Activated CD8-positive, alpha-beta T cell treated with anti-CD3 and anti-CD28 coated beads for 36 hours (primary cell): Measurements from ENCODE around the gene IGF2R. TPM values are rescaled to one million over a fixed set of nuclear protein-coding genes. Genes with fewer than 3 reads are reported as not detected.

ENCODE experiments used
- ATAC-seq: fragments of 200-7000 bp; cut with Tn5 transposase; one replicate; pipeline ENCODE4 v1.10.0; 2021; ENCODE audit warnings: mild to moderate bottlenecking, moderate library complexity
- CTCF ChIA-PET: fragments of 350-600 bp; sonication (Branson Sonifier 250); formaldehyde crosslinking; loops from one replicate; lab custom pipeline; 2021; ENCODE audit warnings: antibody characterized with exemption; lab: Charles Lee
- POLR2A ChIA-PET: fragments of 350-600 bp; sonication (Branson Sonifier 250); formaldehyde crosslinking; loops from one replicate; lab custom pipeline; 2021; ENCODE audit warnings: antibody characterized with exemption; lab: Charles Lee
- DNase-seq: peaks from one replicate; pipeline ENCODE4 v3.0.0-alpha.2; 2020
- H3K27ac Mint-ChIP-seq: one replicate; pipeline ENCODE4 v1.8.0; 2021; ENCODE audit warnings: mild to moderate bottlenecking, mixed read lengths
- H3K27me3 Mint-ChIP-seq: one replicate; pipeline ENCODE4 v1.8.0; 2021; ENCODE audit warnings: mixed read lengths
- H3K36me3 Mint-ChIP-seq: one replicate; pipeline ENCODE4 v1.8.0; 2021; ENCODE audit warnings: low read depth, mixed read lengths
- H3K4me1 Mint-ChIP-seq: one replicate; pipeline ENCODE4 v1.8.0; 2021; ENCODE audit warnings: low read depth, mixed read lengths
- H3K4me3 Mint-ChIP-seq: one replicate; pipeline ENCODE4 v1.8.0; 2021; ENCODE audit warnings: mild to moderate bottlenecking, moderate library complexity, mixed read lengths
- H3K9me3 Mint-ChIP-seq: one replicate; pipeline ENCODE4 v1.8.0; 2021; ENCODE audit warnings: mixed read lengths
- CTCF ChIP-seq: fragments of 200-600 bp; IDR thresholded peaks from one replicate; pipeline ENCODE4 v1.8.0; 2022; ENCODE audit warnings: antibody characterized with exemption, mild to moderate bottlenecking
- intact Hi-C: fragments of 100-400 bp; cut with micrococcal nuclease; formaldehyde crosslinking; loops from one replicate; pipeline ENCODE4 v1.10.0; 2022
- total RNA-seq, 2 experiments: library from RNA; stranded (reverse); gene quantifications; one replicate each; pipeline ENCODE4 v1.2.3, GENCODE V29; 2021

Gene IGF2R
- total RNA-seq, 2 experiments from 2014 or later: 81.7 to 82.4 TPM

DNA sequence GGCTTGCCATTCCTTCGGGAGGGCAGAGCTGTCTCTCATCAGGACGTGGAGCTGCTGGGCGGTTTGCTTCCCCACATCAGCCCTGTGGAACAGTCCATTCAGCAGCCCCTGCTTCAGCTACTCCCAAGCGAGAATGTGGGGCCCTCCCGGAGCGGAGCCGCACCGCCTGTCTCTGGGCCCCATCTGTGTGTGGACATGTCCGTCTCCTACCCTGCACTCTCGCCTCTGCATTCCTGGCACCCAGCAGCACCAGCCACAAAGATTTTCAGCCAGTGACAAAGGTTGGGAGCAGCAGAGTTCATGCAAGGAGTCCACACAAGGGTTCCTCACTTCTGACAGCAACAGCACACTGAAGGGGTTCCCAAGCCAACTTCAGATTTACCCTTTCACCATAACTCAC lies 123.7 kb downstream of the IGF2R start:
- ChIA-PET POLR2A (no interaction called here), CTCF (no interaction called here)
- Mint-ChIP-seq H3K4me1 (peaks cover 2% of the 10 kb centered on the region), H3K27me3 (no peaks in the 10 kb centered on the region), H3K9me3 (no peaks in the 10 kb centered on the region), H3K36me3 (peaks cover 66% of the 10 kb centered on the region), H3K27ac (no peak overlapping the region), H3K4me3 (no peak overlapping the region)
- intact Hi-C loops: no loop called here
- no peak for DNase-seq
- no peak for TF ChIP-seq CTCF
- no peak for ATAC-seq

DNA sequence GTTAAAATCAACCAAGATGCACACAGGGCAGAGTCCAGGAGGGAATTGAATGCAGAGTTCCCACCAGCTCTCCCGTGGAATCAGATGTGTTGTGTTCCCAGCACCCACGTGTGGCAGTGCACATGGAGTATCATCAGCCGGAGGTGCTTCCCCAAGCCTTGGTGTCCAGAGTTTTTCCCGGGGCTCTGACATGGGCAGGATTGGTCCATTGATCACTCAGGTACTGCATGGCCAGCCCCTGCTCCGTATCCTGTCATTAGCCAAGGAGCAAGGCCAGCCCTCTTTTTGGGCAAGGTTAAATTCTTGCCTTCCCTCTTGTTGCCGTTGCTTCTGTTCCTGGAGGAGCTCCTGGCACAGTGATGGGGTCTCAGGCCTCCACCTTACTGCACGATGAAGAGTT lies 124.2 kb downstream of the IGF2R start:
- ChIA-PET POLR2A (no interaction called here), CTCF (no interaction called here)
- H3K27ac Mint-ChIP-seq: no peak overlapping the region
- peaks cover 66% of the 10 kb centered on the region for H3K36me3 Mint-ChIP-seq
- H3K9me3 Mint-ChIP-seq: no peaks in the 10 kb centered on the region
- DNase-seq: no peak
- peaks cover 3% of the 10 kb centered on the region for H3K4me1 Mint-ChIP-seq
- no peaks in the 10 kb centered on the region for H3K27me3 Mint-ChIP-seq
- no peak for TF ChIP-seq CTCF
- intact Hi-C loops: no loop called here
- no peak for ATAC-seq
- H3K4me3 Mint-ChIP-seq: no peak overlapping the region

- POLR2A ChIA-PET: no interaction called here
- CTCF ChIA-PET: no interaction called here
- peaks cover 69% of the 10 kb centered on the region for H3K36me3 Mint-ChIP-seq
Observed at GRCh38 chr6:160093946-160094345, 125.1 kb downstream of the IGF2R start.

GRCh38 chr6:160095146-160095845 lies 126.4 kb downstream of the IGF2R start:
- ChIA-PET POLR2A (no interaction called here), CTCF (no interaction called here)
- Mint-ChIP-seq H3K4me3 (no peak overlapping the region), H3K27me3 (no peaks in the 10 kb centered on the region), H3K36me3 (peaks cover 58% of the 10 kb centered on the region), H3K27ac (no peak overlapping the region), H3K9me3 (no peaks in the 10 kb centered on the region), H3K4me1 (peaks cover 10% of the 10 kb centered on the region)
- intact Hi-C loops: no loop called here
- ATAC-seq: no peak
- TF ChIP-seq CTCF: no peak
- DNase-seq: no peak

More at GRCh38 chr6:160093946-160094345, 125.1 kb downstream of the IGF2R start:
- no peaks in the 10 kb centered on the region for H3K27me3 Mint-ChIP-seq
- no peak overlapping the region for H3K4me3 Mint-ChIP-seq
- intact Hi-C loops: no loop called here
- ATAC-seq (no peak), DNase-seq (no peak)
- TF ChIP-seq CTCF: no peak
- no peak overlapping the region for H3K27ac Mint-ChIP-seq
- peaks cover 7% of the 10 kb centered on the region for H3K4me1 Mint-ChIP-seq
- H3K9me3 Mint-ChIP-seq: no peaks in the 10 kb centered on the region
